Mucosa of stomach (tissue), 1 donor: Measurements from ENCODE around the gene MRPS15.
"Not testable (repeated sequence)": the region's sequence is repeated elsewhere in the genome, so short reads cannot be mapped to it uniquely, and the experiment has no call there.

Experiments
- H3K27me3 ChIP-seq: one replicate; pipeline ENCODE4 v1.7.0; 2013; ENCODE audit warnings: mild to moderate bottlenecking, low read length; ENCODE audit not compliant: control insufficient read depth, insufficient read depth
- H3K36me3 ChIP-seq: one replicate; pipeline ENCODE4 v1.7.0; 2013; ENCODE audit warnings: low read length; ENCODE audit not compliant: control insufficient read depth, insufficient read depth
- H3K4me1 ChIP-seq: one replicate; pipeline ENCODE4 v1.7.0; 2013; ENCODE audit warnings: mild to moderate bottlenecking, low read length; ENCODE audit not compliant: control insufficient read depth, insufficient read depth
- H3K4me3 ChIP-seq: one replicate; pipeline ENCODE4 v1.7.0; 2013; ENCODE audit warnings: low read length
- H3K9ac ChIP-seq: one replicate; pipeline ENCODE4 v1.7.0; 2013; ENCODE audit warnings: mild to moderate bottlenecking, low read length, moderate library complexity
- H3K9me3 ChIP-seq: one replicate; pipeline ENCODE4 v1.7.0; 2013; ENCODE audit warnings: mild to moderate bottlenecking, low read length, moderate library complexity; ENCODE audit not compliant: control insufficient read depth
- donor health status: Pancreatic carcinoma.

Gene MRPS15

DNA sequence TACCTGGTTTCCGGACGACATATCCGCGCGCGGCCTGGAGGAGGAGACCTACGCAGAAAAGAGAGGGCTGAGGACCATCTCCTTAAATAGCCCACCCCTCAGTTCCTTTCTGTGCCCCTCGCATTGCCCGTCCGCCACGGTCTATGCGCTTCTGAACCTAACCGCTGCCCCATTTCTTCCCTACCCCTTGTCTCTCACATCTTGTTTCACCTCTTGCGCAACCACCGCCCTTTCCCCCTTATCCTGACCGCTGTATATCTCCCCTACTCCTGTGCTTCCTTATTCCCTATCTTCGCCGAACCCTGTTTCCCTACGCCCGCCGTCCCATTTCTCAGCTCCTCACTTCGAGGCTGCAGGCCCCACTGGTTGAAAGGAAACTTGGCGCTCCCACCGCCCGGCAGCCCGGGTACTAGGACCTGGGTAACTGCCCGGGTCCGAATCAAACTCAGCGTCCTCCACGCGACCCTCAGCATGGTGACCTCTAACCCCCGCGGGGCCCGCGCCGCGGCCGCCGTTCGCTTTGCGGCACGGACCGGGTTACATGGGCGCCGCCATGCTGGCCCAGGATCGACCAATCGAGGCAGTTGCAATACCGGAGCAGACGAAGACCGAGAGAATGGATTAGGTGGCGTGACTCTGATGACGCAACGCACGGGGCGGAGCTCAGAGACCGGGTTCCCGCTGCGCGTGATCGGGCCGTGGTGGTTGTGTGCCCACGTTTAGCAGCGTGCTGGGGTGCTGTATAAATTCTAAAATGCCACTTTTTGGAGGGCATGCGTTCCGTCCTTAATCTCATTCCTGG lies at the start of gene MRPS15:
Gene MRPS15 (minus strand): TSS at position 582 of the 802 bp plus-strand sequence. CDS start 109 bp downstream, at position 473.
- Histone ChIP-seq H3K9ac (peak within 1 kb of the TSS; percentile 76), H3K36me3 (peaks cover 9% of the 10 kb centered on the region), H3K4me1 (peaks cover 9% of the 10 kb centered on the region), H3K4me3 (peak within 1 kb of the TSS; percentile 62), H3K9me3 (no peaks in the 10 kb centered on the region), H3K27me3 (no peaks in the 10 kb centered on the region)

DNA sequence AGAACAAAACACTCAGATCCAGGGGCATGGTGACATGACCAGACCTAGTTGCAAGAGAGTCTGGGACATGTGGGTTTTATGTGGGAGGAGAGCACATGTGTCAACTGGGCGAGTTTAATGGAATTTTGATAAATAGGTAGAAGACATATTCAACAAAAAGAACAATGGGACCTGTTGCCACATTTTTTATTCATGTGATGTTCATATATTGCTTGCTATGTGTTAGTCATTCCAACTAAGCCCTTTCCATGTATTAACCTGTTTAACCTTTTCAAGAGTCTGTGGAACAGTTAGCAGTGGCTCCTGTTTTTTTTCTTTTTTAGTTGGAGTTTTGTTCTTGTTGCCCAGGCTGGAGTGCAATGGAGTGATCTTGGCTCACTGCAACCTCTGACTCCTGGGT lies 48.7 kb upstream of the MRPS15 start:
- Histone ChIP-seq H3K36me3 (no peaks in the 10 kb centered on the region), H3K4me1 (no peaks in the 10 kb centered on the region), H3K27me3 (peaks cover 5% of the 10 kb centered on the region), H3K9me3 (no peaks in the 10 kb centered on the region), H3K4me3 (no peak overlapping the region), H3K9ac (no peak overlapping the region)

DNA sequence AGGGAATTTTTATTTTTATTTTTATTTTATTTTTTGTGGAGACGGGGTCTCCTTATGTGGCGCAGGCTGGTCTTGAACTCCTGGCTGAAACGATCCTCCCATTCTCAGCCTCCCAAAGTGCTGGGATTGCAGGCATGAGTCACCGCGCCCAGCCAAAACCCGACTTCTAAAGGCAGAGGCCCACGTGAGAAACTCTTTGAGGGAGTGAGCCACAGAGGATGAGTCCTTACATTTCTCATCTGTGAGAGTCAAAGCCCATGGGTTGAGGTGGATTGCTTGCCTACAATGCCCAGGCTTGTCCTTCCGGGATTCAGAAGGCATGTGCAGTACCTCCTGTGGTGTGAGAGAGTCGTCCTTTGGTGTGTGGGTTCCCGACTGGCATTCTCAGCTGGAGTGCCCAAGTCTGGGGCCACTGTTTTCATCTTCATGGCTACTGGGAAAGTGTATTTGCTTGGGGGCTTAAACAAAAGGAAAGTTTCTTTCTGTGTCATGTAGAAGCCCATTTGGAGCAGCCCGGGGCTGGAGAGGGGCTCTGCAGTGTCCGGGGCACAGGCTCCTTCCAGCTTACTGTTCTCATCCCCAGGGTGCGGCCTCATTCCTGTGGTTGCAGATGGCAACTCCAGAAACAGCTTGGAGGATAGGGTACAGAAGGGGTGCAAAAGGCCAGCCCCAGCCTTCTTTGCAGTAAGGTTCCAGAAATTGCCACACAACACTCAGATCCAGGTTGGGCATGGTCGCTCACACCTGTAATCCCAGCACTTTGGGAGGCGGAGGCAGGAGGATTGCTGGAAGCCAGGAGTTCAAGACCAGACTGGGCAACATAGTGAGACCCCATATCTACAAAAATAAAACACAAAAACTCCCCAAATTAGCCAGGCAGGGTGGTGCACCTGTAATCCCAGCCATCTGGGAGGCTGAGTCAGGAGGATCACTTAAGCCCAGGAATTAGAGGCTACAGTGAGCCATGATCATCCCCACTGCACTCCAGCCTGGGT lies 47.9 kb upstream of the MRPS15 start:
- no peaks in the 10 kb centered on the region for H3K9me3 ChIP-seq
- no peak overlapping the region for H3K4me3 ChIP-seq
- peaks cover 5% of the 10 kb centered on the region for H3K27me3 ChIP-seq
- H3K4me1 ChIP-seq = no peaks in the 10 kb centered on the region
- no peaks in the 10 kb centered on the region for H3K36me3 ChIP-seq
- no peak overlapping the region for H3K9ac ChIP-seq

DNA sequence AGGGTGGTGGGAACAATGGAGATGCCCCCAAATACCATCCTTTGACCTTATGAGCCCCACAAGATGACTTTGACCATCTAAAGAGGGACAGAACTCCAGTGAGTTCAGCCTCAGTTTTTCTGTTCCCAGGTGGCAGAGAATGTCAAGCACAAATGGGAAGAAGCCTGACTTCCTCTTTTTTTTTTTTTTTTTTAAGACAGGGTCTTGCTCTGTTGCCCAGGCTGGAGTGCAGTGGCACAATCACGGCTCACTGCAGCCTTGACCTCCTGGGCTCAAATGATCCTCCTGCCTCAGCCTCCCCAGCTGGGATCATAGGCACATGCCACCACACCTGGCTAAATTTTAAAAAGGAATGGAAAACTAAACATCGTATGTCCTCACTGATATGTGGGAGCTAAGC lies 47.0 kb upstream of the MRPS15 start:
- H3K9me3 ChIP-seq, H3K27me3 ChIP-seq, H3K4me3 ChIP-seq, H3K36me3 ChIP-seq, H3K9ac ChIP-seq, H3K4me1 ChIP-seq: not testable (repeated sequence)

DNA sequence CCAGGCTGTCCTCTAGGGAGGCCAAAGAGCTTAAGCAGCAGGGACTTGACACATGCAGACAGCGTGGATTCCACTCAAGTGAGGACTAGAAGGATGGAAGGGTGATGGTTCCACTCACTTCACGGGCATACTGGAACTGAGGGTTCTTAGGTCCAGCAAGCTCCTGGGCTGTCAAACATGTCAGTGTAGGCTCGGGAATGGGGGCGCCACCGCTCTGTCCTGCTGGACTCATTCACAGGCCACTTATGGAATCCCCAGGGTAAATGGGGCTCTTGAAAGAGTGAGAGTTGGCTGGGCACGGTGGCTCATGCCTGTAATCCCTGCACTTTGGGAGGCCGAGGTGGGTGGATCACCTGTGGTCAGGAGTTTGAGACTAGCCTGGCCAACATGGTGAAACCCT lies 46.2 kb upstream of the MRPS15 start:
- Histone ChIP-seq H3K4me3 (no peak overlapping the region), H3K9me3 (no peaks in the 10 kb centered on the region), H3K36me3 (no peaks in the 10 kb centered on the region), H3K27me3 (no peaks in the 10 kb centered on the region), H3K9ac (no peak overlapping the region), H3K4me1 (no peaks in the 10 kb centered on the region)

DNA sequence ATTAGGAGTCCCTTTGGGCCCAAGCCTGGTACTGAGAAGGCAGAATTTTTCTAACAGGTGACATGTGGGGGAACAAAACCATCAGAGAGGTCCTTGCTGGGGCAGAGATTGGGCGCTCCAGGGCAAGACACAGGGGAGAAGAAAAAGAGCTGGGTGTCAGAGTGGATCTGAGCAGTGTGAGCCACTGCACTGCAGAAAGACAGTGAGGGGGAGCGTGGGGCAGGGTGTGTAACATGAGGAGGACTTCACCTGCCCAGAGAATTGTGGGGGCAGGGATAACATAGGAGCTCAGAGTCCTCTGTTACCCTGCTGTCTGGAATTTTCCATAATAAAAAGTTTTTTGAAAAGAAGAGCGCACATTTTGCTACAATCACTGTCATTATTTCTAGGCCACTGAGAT lies 44.1 kb upstream of the MRPS15 start:
- Histone ChIP-seq H3K9me3 (no peaks in the 10 kb centered on the region), H3K36me3 (no peaks in the 10 kb centered on the region), H3K4me3 (no peak overlapping the region), H3K9ac (no peak overlapping the region), H3K4me1 (no peaks in the 10 kb centered on the region), H3K27me3 (no peaks in the 10 kb centered on the region)

DNA sequence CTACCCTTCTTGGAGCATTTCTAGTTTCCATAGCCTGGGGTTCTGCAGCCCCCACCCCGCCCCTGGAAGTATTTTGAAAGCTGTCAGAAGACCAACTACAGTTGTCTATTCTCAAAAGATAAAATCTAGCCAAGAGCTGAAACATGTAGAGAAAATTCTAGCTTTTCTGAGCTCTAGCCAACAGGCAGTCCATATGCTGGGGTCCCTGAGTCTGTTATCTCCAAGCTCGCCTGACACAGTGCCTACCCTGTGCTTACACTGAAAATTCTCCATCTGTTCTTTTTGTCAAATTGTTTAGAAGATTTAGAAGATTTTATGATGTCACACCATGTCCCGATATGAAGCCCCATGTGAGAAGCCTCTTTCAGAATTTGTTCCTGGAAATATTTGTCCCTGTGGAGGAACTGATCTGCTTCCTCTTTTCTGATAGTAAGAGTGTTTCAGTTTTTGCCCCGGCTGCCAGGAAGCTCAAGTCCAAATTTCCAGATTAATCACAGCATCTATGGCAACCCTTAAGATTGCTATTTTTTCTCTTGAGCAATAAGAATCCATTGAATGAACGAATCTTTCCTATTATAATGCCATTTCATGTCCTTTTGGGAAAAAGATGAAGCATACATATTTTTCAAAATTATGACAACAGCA lies 42.2 kb upstream of the MRPS15 start:
- H3K36me3 ChIP-seq = no peaks in the 10 kb centered on the region
- H3K27me3 ChIP-seq = no peaks in the 10 kb centered on the region
- no peaks in the 10 kb centered on the region for H3K9me3 ChIP-seq
- H3K4me1 ChIP-seq = no peaks in the 10 kb centered on the region
- H3K4me3 ChIP-seq = no peak overlapping the region
- H3K9ac ChIP-seq = no peak overlapping the region

DNA sequence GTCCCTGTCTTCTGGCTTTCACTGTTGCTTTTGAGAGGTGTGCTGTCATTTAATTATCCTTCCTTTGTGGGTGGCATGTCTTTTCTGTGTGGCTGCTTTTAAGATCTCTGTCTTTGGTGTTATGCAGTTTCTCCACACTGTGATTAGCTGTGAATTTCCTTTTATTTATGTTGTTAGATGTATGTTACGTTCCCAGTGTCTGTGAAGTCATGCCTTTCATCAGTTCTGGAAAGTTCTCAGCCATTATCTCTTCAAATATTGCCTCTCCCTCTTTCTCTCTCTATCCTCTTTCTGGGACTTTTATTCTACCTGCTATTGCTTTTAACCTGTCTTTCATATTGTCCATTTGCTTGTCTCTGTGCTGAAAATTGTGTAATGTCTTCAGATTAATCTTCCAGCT lies 39.5 kb upstream of the MRPS15 start:
- Histone ChIP-seq H3K4me1 (no peaks in the 10 kb centered on the region), H3K36me3 (no peaks in the 10 kb centered on the region), H3K9me3 (no peaks in the 10 kb centered on the region)

DNA sequence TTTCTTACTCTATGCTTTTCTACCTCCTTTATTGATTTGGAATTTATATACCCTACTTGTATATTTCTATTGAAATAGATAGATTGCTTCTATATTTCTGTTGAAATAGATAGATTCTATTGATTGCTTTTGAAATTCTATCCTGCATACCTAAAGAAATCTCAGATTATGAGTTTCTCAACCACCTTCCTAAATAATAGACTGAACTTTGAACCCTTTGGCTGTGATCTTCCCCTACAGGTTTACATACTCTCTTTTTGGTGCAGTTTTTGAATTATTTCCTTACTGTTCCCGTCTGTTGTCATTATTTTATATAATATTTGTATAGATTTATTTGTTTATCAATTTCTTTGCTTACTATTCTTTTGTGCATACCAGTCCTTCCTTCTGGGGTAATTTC lies 39.0 kb upstream of the MRPS15 start:
- H3K27me3 ChIP-seq = no peaks in the 10 kb centered on the region
- no peak overlapping the region for H3K4me3 ChIP-seq
- H3K9ac ChIP-seq = no peak overlapping the region
- no peaks in the 10 kb centered on the region for H3K36me3 ChIP-seq
- no peaks in the 10 kb centered on the region for H3K4me1 ChIP-seq
- no peaks in the 10 kb centered on the region for H3K9me3 ChIP-seq

More for the DNA sequence above, 39.5 kb upstream of the MRPS15 start:
- no peak overlapping the region for H3K9ac ChIP-seq
- no peaks in the 10 kb centered on the region for H3K27me3 ChIP-seq
- no peak overlapping the region for H3K4me3 ChIP-seq

DNA sequence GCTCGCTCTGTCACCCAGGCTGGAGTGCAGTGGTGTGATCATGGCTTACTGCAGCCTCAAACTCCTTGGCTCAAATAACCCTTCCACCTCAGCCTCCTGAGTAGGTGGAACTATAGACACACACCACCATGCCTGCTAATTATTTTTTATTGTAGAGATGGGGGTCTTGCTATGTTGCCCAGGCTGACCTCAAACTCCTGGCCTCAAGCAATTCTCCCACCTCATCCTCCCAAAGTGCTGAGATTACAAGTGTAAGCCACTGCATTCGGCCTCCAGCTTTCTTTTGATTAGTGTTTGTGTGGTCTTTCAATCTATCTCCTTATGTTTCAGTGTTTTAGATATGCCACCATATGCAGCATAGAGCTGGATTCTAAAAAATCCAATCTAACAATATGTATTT lies 38.4 kb upstream of the MRPS15 start:
- Histone ChIP-seq H3K4me3 (no peak overlapping the region), H3K4me1 (no peaks in the 10 kb centered on the region), H3K9me3 (no peaks in the 10 kb centered on the region), H3K36me3 (no peaks in the 10 kb centered on the region), H3K9ac (no peak overlapping the region), H3K27me3 (no peaks in the 10 kb centered on the region)

DNA sequence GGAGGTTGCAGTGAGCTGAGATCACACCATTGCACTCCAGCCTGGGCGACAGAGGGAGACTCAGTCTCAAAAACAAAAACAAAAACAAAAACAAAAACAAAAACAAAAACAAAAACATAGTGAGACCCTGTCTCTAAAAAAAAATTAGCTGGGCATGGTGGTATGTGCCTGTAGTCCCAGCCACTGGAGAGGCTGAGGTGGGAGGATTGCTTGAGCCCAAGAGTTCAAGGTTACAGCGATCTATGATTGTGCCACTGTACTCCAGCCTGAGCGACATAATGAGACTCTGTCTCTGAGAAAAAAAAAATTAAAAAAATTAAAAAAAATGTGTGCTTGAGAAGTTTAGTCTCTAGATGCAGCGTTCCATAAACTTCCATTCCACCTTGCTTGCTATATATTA lies 37.7 kb upstream of the MRPS15 start:
- not testable (repeated sequence) for H3K4me3 ChIP-seq, H3K9me3 ChIP-seq, H3K27me3 ChIP-seq, H3K36me3 ChIP-seq, H3K4me1 ChIP-seq, H3K9ac ChIP-seq

DNA sequence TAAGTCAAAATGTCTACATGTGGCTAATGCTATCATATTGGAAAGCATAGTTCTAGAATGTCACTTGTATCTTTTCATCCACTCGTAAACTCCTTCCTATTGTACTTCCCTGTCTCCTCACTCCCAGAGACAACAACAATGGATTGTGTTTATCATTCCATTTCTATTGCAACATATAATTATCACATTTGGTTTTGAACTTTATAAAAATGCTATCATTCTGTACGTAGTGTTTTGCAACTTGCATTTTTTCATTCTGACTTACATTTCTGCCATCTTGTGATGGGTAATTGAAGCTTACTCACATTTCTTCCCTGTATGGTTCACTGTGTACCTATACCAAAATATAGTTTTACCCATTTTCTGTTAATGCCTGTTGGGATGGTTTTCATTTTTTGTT lies 33.0 kb upstream of the MRPS15 start:
- no peaks in the 10 kb centered on the region for H3K4me1 ChIP-seq
- H3K27me3 ChIP-seq = no peaks in the 10 kb centered on the region
- H3K4me3 ChIP-seq = no peak overlapping the region
- H3K9me3 ChIP-seq = no peaks in the 10 kb centered on the region
- H3K36me3 ChIP-seq = no peaks in the 10 kb centered on the region
- no peak overlapping the region for H3K9ac ChIP-seq
